UCSD-AML1 (cell line): ENCODE measurements around the gene APOL6.
"Not testable (repeated sequence)": the region's sequence is repeated elsewhere in the genome, so short reads cannot be mapped to it uniquely, and the experiment has no call there.

Experiments used
- DNase-seq: peaks from one replicate; lab custom pipeline; 2025; ENCODE audit not compliant: unreplicated experiment; lab: John Stamatoyannopoulos, UW

Gene APOL6

GRCh38 chr22:35674335-35674734 lies 26.1 kb downstream of the APOL6 start:
- no peak for DNase-seq

DNA sequence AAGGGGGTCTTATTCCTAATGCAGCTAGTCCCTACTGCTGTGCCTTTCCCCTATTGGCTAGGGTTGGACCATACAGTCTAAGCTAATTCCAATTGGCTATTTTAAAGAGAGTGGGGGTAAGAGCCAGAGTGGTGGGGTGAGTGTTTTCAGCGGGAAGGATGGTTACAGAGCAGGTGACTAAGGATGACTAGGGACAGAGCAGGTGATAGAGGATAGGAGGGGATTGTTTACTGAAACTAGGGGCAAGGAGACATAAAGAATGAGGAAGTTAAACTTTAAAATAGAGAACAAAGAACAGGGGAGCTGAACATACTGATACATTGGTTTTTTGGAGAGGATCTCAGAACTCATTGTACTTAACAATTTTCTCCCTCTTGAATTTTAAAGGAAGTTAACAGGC lies 27.8 kb downstream of the APOL6 start:
- not testable (repeated sequence) for DNase-seq

- no peak for DNase-seq
Measured at GRCh38 chr22:35677460-35678187, 29.4 kb downstream of the APOL6 start.

DNA sequence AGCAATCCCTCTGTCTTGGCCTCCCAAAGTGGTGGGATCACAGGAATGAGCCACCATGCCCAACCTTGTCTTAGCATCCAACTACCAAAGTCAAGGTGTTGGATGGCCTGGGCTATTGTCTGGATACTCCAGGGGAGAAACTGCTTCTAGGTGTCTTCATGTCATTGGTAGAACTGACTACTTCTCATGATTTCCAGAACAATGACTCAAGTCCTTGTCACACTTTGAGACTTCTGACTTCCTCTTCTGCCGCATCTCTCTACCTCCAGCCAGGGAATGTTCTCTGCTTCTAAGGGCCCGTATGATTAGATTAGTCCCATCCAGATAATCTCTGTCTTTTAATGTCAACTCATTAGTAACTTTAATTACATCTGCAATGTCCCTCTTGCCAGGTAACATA lies 30.6 kb downstream of the APOL6 start:
- no peak for DNase-seq

DNA sequence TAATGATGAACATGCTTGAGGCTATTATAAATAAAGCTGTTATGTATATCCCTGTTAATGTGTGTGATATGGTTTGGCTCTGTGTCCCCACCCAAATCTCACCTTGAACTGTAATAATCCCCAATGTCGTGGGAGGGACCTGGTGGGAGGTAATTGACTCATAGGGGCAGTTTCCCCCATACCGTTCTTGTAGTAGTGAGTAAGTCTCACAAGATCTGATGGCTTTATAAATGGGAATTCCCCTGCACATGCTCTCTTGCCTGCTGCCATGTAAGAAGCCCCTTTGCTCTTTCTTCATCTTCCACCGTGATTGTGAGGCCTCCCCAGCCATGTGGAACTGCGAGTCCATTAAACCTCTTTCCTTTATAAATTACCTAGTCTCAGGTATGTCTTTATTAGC lies 31.2 kb downstream of the APOL6 start:
- DNase-seq = not testable (repeated sequence)

DNA sequence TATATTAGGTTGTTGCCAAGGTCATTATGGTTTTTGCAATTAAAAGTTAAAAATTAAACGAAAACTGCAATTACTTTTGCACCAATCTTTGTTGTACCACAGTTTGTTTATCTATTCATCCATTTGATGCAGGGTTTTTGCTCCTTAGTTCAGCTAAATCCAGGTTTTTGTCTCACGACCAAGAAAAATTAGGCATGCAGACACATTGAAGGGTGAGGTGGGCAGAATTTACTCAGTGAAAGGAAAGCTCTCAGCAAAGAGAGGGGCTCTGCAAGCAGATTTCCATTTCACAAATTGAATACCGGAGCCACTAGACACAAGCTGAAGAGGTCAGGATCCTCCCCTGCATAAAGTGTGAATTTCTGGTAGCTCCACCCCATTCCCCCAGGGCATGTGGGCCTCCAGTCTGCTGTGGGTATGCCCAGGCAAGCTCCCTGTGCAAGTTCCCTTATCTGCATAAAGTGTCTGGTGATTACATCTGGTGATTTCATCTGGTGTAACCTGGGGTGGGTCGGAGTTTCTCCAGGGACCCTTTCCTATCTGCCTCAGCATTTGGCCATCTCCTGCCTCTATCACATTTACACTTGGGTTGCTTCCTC lies 33.3 kb downstream of the APOL6 start:
- no peak for DNase-seq

GRCh38 chr22:35683560-35683959 lies 35.3 kb downstream of the APOL6 start:
- no peak for DNase-seq

GRCh38 chr22:35684270-35684700 lies 36.0 kb downstream of the APOL6 start:
- DNase-seq = no peak

- DNase-seq = no peak
Measured at GRCh38 chr22:35684732-35685131, 36.5 kb downstream of the APOL6 start.

GRCh38 chr22:35685731-35686130 lies 37.5 kb downstream of the APOL6 start:
- no peak for DNase-seq

DNA sequence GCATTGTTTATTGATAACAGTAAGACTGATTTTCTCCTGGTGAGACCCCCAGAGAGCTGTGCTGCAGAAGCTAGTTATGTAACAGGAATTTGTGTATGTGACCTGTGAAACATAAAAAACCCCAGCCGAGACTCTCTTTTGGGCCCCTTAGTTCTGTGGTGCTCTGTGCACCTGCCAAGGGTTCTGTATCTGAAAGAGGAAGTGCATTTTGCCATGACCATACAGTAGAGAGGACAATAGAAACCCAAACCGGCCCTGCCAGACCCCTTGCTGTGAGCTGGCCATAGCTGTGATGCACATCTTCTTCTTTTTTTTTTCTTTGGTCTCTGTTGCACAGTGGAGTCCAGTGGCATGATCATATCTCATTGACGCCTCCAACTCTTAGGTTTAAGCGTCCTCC lies 38.1 kb downstream of the APOL6 start:
- no peak for DNase-seq

DNA sequence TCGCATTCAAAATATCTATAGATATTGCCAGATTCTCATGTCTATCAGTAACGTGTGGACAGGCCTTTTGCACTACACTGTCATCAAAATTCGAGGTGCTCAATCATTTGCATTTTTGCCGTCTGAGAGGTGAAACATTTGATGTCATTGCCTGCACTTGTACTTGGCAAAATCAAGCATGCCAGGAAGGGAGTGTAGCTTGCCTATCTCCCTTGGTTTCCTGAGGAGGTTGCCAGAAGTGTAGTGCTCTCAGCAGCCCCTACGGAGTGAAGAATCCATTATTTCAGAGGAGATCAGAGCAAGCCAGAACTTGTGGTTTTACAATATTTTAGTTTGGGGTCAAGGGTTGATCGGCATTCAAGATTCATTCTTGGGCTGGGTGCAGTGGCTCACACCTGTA lies 39.2 kb downstream of the APOL6 start:
- no peak for DNase-seq

DNA sequence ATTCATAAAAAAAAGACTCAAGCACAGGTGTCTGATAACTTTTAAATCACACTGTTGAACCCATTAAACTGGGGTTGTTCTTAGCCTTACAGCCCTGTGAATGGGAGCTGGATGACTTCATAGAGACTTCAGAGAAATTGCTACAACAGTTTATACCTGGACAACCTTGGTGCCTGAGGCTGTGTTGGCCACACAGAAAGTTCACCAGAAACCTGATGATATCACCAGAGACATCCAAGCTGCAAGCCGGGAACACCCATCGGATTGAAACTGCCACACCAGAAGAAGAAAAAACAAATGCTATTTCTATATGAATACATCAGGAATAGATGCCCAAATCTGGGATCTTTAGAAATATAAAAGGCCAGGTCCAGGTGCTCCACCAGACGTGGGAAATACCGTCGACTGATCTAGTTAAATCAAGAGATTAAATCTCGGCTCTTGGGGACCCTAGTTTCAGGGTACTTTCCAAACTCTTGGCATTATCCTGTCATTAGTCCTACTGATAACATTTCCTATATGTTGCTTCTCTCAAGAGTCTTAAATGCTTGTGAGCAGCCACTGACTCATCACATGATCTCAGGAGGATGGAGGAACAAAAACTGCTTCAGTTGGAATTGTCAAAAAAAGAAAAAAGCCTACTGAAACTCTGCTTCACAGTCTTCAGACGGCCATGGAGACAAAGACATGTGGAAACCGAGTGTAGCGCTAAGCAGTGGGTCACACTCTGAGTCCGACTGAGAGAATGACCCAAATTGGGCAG lies 40.8 kb downstream of the APOL6 start:
- no peak for DNase-seq

GRCh38 chr22:35690001-35690400 lies 41.8 kb downstream of the APOL6 start:
- DNase-seq = no peak

- no peak for DNase-seq
Measured at GRCh38 chr22:35695202-35695601, 47.0 kb downstream of the APOL6 start.

DNA sequence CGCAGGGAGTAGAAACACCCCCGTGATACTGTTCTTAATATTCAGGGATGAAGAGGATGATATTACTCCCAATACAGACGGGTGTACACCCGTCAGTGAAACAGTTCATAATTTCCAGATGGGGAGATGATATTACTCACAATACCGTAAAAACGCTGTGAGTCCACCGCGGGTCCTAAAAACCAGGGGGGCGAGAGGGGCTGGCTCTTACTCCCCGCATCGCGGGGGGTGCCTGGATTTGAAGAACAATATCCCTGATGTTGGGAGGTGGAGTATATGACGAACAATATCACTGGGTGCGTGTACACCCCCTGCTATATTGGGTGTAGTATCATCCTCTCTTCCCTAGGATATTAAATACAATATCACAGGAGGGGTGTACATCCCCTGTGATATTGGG lies 48.9 kb downstream of the APOL6 start:
- no peak for DNase-seq

GRCh38 chr22:35699852-35700251 lies 51.6 kb downstream of the APOL6 start:
- not testable (repeated sequence) for DNase-seq

DNA sequence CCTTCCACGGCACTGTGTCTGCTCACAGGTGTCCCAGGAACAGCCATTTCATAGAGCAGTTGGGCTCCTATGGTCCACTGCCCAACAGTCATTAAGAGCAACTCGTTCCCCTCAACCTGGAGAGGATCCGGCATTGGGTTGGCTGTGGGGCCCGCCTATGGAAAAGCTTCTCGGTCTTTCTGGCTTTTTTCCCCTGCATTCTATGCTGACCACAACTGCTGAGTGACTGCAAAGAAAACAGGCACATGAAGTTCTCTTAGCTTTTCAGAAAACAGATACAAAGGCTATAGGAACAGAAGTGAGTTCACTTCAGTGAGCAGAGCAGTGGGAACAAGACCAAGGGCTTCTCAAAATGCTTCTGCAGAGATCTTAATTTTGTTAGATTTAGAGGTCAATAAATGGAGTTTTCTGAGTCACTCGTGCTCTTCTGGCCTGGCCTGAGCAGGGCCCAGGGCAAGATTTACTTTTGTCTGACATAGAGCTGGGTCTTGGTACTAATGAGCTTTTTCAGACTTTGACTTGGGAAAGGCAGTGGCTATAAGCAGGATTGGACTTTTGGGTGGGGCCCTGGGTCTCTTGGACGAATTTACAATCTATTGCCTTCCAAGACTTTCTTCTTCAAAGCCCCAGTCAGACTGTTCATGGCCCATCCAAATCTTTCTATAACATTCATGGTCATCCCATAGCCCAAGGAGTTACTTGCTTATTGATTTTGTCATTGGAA lies 55.8 kb downstream of the APOL6 start:
- DNase-seq = no peak

DNA sequence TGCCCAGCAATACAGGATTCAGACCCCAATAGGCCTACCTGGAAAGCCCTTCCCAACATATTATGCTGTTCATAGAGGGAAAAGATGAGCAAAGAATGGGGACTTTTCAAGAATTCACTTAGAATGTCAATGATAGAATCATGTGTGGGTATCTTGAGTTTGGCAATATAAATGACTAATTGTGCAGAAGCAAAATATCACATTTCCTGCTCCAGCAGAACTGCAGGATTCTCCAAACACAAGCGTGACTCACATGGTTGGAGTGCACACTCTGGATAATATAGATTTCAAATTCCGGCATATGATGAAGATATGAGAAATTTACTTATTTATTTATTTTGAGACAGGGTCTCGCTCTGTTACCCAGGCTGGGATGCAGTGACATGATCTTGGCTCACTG lies 56.9 kb downstream of the APOL6 start:
- no peak for DNase-seq

- no peak for DNase-seq
Measured at GRCh38 chr22:35708453-35708852, 60.2 kb downstream of the APOL6 start.

- no peak for DNase-seq
Measured at GRCh38 chr22:35708917-35709316, 60.7 kb downstream of the APOL6 start.
